Measurements from ENCODE around the gene POMT2.

Gene POMT2

GRCh38 chr14:77240336-77240915 lies 80.3 kb downstream of the POMT2 start:
- DNase-seq (ENCODE audit: low read depth), result no peak

- DNase-seq (ENCODE audit: low read depth), result no peak
Observed at GRCh38 chr14:77239412-77239811, 81.3 kb downstream of the POMT2 start.

DNA sequence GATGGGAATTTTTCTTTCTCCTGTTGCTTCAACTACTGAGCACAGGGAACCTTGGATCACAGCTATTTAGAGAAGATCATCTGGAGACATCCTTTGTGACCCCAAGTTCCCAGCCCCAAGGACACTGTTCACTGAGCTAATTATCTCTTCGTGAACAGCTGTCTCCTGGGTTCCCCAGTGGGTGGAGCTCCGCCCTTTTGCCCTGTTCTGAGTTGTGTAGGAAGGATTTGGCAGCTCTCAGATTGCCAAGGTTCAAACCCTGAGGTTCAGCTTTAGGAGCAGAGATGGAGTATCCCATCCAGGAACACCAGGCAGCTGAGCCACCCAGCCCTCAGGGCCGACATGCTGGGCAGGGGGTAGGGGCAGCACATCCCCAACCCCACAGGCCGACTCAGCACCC lies 81.7 kb downstream of the POMT2 start:
- DNase-seq (ENCODE audit: low read depth), result no peak

DNA sequence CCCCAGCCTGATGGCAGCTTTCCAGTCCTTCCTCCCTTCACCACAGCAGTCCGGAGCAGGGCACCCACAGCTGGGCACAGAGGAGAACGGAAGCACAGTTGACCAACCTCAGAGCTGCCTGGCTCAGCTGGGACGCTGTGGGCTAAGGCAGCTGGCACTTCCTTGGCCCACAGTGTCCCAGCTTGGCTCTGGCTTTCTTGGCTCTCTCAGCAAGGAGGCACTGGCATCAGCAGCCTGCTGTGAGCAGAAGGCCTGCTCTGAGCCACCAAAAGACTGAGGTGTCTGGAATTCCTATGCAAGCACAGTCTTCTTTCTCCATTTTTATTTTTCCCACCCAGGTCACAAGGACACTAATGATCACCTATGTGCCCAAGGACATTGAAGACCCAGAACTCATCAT lies 82.3 kb downstream of the POMT2 start:
- no peak for DNase-seq (ENCODE audit: low read depth)

DNA sequence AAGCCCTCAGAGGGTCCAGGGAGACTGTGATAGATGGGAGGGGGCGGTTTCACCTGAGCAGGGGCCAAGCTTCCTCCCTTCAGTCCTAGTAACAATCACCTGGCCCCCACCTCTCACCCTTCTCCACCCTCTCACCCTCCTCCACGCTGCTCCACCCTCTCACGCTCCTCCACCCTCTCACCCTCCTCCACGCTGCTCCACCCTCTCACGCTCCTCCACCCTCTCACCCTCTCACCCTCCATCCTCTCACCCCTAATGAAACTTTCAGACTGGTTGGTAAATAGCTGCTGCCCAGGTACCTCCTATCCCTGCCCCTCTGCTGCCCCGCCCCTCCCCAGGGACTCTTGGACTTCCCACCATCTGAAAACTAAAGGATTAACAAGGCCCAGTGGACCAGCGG lies 83.9 kb downstream of the POMT2 start:
- no peak for DNase-seq (ENCODE audit: low read depth)

DNA sequence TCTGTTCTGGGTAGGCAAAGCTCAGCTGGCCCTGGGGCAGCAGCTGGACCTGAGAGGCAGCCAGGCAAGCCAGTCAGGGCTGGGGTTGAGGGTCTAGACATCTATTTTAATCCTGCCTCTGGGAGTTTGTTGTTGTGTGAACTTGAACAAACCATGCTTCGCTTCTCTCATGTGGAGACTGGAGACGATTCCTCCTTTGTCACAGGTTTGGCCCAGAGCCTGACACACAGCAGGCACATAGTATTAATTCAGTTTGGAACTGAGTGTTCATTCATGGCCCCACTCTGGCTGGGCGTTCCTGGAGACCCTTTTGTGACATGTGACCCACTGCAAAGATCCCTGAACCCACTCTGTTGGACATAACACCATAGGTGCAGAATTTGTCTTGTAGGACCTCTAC lies 89.0 kb downstream of the POMT2 start:
- no peak for DNase-seq (ENCODE audit: low read depth)

GRCh38 chr14:77230914-77231313 lies 89.8 kb downstream of the POMT2 start:
- no peak for DNase-seq (ENCODE audit: low read depth)

GRCh38 chr14:77228056-77228455 lies 92.6 kb downstream of the POMT2 start:
- DNase-seq (ENCODE audit: low read depth), result no peak

DNA sequence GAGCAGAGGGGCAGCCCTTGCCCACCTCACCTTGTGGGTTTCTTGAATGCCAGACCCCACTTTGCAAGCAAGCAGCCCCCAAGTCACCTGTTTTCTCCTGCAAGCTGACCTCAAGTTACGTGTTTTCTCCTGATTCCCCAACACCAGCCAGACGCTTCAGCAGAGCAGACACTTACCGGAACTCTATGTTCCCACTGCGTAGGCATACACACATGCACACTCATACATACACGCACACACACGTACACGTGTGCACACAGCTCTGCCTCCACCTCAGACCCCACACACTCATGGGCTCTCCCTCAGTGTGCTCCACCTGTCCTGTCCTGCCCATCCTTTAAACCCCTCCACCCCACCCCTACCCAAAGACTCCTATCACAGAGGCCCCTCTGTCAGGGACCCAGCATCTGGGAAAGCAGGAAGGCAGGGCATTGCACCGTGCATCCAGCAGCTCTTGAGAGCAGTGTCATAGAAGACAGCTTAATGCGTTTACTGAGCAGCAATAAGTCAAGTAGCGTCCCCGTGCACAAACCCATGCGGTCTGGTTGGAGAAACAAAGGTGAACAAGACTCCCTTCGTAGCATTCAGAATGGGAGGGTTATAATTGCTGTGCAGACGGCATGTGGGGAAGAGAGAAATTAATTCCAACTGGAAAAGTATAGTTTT lies 94.7 kb downstream of the POMT2 start:
- DNase-seq (ENCODE audit: low read depth), result no peak

GRCh38 chr14:77225254-77225653 lies 95.4 kb downstream of the POMT2 start:
- DNase-seq (ENCODE audit: low read depth), result no peak

Data from activated T-cell treated with anti-CD3 and anti-CD28 coated beads for 24 hours (primary cell).